ENCODE data around the gene CACNA1C.

CACNA1C gene

DNA sequence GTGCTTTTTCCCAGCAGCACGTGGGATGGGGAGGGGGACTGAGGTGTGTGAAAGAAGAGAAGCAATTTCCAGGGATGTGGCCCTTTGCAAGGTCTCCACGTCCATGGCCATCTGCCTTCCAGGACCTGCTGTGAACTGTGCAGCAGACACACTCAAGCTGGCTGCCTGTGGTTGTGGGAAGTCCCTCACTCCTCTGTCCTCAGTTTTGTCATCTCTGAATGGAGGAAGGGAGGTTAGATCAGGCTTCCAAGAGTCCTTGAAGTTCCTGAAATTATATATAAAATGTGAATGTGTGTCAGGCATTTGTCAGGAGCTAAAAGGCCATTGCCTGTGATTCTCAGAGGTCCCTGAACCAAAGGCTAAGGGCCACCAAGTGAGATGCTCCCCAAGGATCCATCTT lies 328.2 kb downstream of the CACNA1C start:
- TF ChIP-seq, protein P1, sequence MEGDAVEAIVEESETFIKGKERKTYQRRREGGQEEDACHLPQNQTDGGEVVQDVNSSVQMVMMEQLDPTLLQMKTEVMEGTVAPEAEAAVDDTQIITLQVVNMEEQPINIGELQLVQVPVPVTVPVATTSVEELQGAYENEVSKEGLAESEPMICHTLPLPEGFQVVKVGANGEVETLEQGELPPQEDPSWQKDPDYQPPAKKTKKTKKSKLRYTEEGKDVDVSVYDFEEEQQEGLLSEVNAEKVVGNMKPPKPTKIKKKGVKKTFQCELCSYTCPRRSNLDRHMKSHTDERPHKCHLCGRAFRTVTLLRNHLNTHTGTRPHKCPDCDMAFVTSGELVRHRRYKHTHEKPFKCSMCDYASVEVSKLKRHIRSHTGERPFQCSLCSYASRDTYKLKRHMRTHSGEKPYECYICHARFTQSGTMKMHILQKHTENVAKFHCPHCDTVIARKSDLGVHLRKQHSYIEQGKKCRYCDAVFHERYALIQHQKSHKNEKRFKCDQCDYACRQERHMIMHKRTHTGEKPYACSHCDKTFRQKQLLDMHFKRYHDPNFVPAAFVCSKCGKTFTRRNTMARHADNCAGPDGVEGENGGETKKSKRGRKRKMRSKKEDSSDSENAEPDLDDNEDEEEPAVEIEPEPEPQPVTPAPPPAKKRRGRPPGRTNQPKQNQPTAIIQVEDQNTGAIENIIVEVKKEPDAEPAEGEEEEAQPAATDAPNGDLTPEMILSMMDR (conservative IDR thresholded peaks at IDR 0.05; ENCODE audit: low read depth) = no peak
- H3K27ac ChIP-seq = no peak overlapping the region
- CTCF ChIA-PET = no interaction called here
- no peak for DNase-seq (ENCODE audit: low spot score)
- POLR2A ChIA-PET (ENCODE audit: low non-redundant PET) = interaction anchor here (0.6 kb wide), 1 partner anchor 14 kb away, joined by 3 read pairs; no protein-coding TSS in a partner anchor

DNA sequence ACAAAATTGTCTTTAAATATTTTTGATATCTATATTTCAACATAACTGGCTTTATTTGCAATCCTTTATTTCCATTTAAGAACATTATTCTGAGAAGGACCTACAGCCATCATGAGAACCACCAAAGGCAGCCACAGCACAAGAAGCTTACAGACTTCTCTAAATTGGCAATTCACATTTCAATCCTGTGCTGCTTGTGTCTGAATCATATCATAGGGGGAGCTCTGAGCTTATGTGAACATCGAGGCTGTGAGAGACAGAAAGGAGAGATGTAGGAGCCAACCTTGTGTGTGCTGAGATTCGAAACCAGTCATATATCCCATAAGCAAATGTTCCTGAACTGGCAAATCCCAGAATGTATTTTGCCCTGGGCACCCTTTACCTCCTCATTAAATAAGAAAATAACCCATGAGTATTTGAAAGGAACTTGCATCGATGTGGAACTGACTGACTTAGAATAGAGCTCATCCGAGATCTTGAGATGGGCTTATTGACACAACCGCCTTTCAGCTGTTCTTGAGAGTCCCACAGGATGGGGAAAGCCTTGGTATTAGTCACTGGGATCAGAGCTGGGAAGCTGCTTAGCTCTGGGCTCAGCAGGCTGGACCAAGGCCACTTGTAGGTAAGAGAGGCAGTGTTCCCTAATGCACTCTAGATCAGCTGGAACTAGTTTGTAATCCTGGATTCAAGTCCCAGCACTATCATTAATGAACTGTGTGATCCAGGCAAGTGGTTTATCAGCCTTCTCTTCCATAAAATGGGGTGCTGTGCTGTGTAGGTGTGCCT lies 329.8 kb downstream of the CACNA1C start:
- TF ChIP-seq, protein P1 (conservative IDR thresholded peaks at IDR 0.05; ENCODE audit: low read depth) = no peak
- POLR2A ChIA-PET (ENCODE audit: low non-redundant PET) = no interaction called here
- no peak overlapping the region for H3K27ac ChIP-seq
- DNase-seq (ENCODE audit: low spot score) = no peak
- CTCF ChIA-PET = interaction anchor here (0.6 to 0.8 kb wide), 2 partner anchors 12 to 200 kb away, joined by 3 read pairs; no protein-coding TSS in a partner anchor

DNA sequence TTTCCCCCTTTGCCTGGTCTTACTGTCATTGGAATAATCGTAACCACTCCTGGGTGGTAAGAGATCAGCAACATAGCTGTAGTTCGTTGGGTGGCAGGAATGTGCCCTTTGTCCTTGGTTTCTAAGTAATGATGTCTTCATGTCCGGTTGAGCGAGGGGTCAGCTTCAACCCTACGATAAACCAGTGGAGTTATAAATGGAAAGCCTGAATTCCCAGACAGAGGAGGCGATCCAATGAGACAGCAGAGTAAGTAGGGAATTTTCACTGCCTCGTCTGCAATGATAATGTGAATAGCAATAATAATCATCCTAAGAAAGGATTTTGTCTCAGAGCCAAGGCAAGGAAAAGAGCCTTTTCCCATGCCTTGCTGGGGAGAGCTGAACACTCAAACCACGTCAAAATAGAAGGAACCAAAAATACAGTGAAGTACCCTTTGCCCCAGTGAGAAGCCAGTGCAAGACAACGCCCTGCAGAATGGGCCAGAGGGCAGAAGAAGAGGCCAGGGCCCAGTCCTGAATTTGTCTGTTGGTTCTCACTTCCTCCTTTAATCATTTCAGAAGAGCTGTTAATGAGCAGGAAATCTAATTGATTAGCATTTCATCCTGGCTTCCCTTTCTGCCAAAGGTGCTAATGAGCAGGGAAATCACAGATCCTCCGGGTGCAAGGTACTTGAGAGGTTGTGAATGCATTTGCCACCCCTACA lies 330.7 kb downstream of the CACNA1C start:
- no peak overlapping the region for H3K27ac ChIP-seq
- no peak for DNase-seq (ENCODE audit: low spot score)
- POLR2A ChIA-PET (ENCODE audit: low non-redundant PET) = no interaction called here
- CTCF ChIA-PET = interaction anchor here (0.6 kb wide), 1 partner anchor 11 kb away, joined by 3 read pairs; no protein-coding TSS in a partner anchor
- TF ChIP-seq, protein P1 (conservative IDR thresholded peaks at IDR 0.05; ENCODE audit: low read depth) = no peak

DNA sequence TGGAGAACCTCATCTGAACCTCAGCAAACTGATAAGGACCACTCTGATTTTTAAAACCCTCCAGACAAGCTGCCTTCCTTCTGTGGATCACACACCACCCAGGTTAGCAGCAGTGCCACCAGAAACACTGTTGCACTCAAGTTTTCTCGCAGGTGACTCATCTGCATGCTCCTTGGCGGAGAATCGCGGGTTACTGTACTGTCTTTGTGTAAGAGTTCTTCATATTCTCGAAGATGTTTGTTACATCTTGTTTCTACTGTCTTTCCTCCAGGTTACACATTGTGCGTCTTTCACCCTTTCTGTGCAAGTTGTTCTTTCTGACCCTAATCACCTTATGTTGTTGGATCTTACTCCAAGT lies 331.2 kb downstream of the CACNA1C start:
- CTCF ChIA-PET = no interaction called here
- TF ChIP-seq, protein P1 (conservative IDR thresholded peaks at IDR 0.05; ENCODE audit: low read depth) = no peak
- DNase-seq (ENCODE audit: low spot score) = no peak
- POLR2A ChIA-PET (ENCODE audit: low non-redundant PET) = no interaction called here
- H3K27ac ChIP-seq = no peak overlapping the region

DNA sequence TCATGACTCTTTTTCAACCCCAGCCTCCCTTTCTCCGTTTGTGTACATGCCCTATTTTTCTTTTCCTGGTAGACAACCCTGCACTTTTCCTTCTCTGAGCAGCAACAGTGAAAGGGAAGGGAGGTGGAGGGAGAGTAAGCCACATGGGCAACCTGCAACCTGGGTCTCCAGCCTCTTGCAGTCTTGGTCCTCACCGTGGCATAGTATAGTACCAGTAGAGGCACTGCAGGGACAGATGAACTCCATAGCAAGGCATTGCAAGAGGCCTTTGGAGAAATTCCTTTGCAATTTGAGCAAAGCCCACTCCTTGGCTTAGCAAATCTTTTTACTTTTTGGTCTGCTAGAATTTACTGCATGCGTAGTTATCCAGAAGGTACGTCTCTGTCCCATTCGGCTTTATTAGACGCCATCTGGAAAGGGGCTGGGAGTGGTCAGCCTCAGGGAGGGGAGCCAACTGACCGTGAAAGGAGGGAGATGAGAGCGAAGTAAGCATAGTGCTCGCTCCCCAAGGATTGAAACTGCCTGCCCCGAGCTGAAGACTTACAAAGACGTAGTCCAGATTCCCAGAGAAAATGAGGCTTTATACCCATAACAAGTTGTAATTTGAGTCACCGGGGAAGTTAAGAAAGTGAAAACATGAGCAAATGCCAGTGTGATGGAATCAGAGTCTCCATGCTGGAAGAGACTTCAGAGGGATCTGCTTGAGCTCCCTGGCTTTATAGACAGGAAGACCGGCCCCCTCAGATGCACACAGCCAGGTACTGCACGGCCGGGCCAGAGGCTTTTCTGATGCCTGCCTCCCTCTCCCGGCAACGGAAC lies 332.0 kb downstream of the CACNA1C start:
- ChIA-PET CTCF (no interaction called here), POLR2A (ENCODE audit: low non-redundant PET) (no interaction called here)
- DNase-seq (ENCODE audit: low spot score) = no peak
- no peak overlapping the region for H3K27ac ChIP-seq
- TF ChIP-seq, protein P1 (conservative IDR thresholded peaks at IDR 0.05; ENCODE audit: low read depth) = no peak

DNA sequence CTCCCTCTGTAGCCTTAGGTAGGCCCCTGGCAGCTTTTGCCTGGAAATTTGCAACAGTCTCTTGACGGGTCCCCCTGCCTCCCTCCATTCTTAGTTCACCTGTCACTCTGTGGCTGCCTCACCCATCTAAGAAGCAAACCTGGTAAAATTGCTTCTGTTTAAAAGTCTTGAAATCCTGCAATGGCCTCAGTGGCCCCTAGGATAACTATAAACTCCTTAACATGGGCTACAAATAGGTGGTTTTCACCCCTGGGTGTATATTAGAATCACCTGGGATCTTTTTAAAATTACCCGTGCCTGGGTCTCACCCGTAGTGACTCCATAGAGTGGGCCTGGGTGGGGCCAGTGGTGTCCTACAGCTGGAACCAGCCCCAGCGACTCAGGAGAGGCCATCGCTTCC lies 332.7 kb downstream of the CACNA1C start:
- ChIA-PET POLR2A (ENCODE audit: low non-redundant PET) (no interaction called here), CTCF (interaction anchor here (0.6 kb wide), 1 partner anchor 30 kb away, joined by 4 read pairs; no protein-coding TSS in a partner anchor)
- TF ChIP-seq, protein P1 (conservative IDR thresholded peaks at IDR 0.05; ENCODE audit: low read depth) = no peak
- H3K27ac ChIP-seq = no peak overlapping the region
- no peak for DNase-seq (ENCODE audit: low spot score)

Data from RWPE1 (cell line).